ENCODE measurements around the gene GOLPH3L.

GOLPH3L gene

GRCh38 chr1:150708595-150708994 lies 11.6 kb upstream of the GOLPH3L start:
- no peak for TF ChIP-seq CTCF (IDR thresholded peaks at IDR 0.05; ENCODE audit: control insufficient read depth, extremely low read depth, insufficient read depth)
- DNase-seq (ENCODE audit: low read depth), result no peak
- no peak overlapping the region for H3K4me3 ChIP-seq (ENCODE audit: low read depth, low read length)

DNA sequence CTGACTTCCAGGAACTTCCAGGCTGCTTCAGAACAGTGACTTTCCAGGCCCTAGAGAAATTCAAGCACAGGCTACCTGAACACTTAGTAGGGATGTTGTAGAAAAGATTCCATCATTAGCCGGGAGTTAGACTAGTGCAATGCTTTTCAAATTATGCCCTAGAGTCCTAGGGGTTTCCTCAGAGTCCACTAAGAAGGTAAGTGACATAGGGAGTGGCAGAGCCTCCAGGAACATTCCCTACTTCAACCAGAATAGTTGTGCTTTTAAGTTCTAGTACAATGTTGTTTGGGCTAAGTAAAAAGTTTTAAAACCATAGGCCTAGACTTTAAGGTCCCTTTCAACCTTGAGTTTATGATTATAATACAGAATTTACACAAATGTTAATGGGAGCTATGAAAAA lies 9.1 kb upstream of the GOLPH3L start:
- H3K4me3 ChIP-seq (ENCODE audit: low read depth, low read length), result no peak overlapping the region
- DNase-seq (ENCODE audit: low read depth), result no peak
- TF ChIP-seq CTCF (IDR thresholded peaks at IDR 0.05; ENCODE audit: control insufficient read depth, extremely low read depth, insufficient read depth), result no peak

GRCh38 chr1:150703427-150703826 lies 6.5 kb upstream of the GOLPH3L start:
- no peak for DNase-seq (ENCODE audit: low read depth)
- TF ChIP-seq CTCF (IDR thresholded peaks at IDR 0.05; ENCODE audit: control insufficient read depth, extremely low read depth, insufficient read depth), result no peak
- no peak overlapping the region for H3K4me3 ChIP-seq (ENCODE audit: low read depth, low read length)

DNA sequence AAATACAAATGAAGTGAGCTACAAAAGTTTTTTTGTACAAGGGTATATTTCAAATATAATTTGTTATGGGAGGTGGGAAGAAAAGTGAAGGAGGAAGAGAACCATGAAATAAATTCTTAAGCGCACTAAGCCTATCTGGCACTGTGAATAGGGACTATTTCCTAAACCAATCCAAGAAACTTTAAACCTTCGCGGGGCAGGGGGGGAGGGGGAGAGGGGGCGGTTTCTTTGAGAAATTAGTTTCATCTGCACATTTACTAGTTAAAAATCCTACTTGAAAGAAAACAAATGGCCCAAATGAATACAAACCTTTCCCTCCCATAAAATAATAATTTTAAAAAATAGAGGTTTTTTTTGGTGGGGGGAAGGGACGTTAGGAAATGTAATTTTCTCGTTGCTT lies 364 bp downstream of the GOLPH3L start:
- TF ChIP-seq CTCF (IDR thresholded peaks at IDR 0.05; ENCODE audit: control insufficient read depth, extremely low read depth, insufficient read depth), result no peak
- DNase-seq (ENCODE audit: low read depth), result no peak
- H3K4me3 ChIP-seq (ENCODE audit: low read depth, low read length), result peak overlapping the region; percentile 65

DNA sequence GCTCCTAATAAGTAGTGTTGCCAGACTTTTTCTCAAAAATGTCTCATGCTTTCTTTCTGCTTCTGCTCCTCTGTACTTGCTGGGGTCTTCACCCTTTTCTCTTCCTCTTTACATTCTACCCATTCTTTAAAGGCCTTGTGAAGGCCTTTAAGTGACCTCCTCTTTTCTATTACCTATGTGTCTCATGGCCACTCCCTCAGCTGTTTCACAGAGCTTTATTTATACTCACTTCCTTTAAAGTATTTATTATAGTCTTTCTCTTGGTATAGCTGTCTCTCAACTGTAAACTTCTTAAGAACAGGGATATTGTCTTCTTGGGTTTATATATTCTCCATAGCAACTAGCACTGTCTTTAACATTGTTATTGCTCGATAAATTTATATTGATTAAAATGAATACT lies 792 bp downstream of the GOLPH3L start:
- no peak for DNase-seq (ENCODE audit: low read depth)
- no peak for TF ChIP-seq CTCF (IDR thresholded peaks at IDR 0.05; ENCODE audit: control insufficient read depth, extremely low read depth, insufficient read depth)
- H3K4me3 ChIP-seq (ENCODE audit: low read depth, low read length), result peak overlapping the region; percentile 65

- no peak for DNase-seq (ENCODE audit: low read depth)
- no peak for TF ChIP-seq CTCF (IDR thresholded peaks at IDR 0.05; ENCODE audit: control insufficient read depth, extremely low read depth, insufficient read depth)
- peak overlapping the region; percentile 65 for H3K4me3 ChIP-seq (ENCODE audit: low read depth, low read length)
Observed at GRCh38 chr1:150695561-150695960, 1.4 kb downstream of the GOLPH3L start.

GRCh38 chr1:150692720-150693119 lies 4.2 kb downstream of the GOLPH3L start:
- DNase-seq (ENCODE audit: low read depth), result no peak
- TF ChIP-seq CTCF (IDR thresholded peaks at IDR 0.05; ENCODE audit: control insufficient read depth, extremely low read depth, insufficient read depth), result no peak

More at GRCh38 chr1:150692720-150693119, 4.2 kb downstream of the GOLPH3L start:
- H3K4me3 ChIP-seq (ENCODE audit: low read depth, low read length), result no peak overlapping the region
